Cerebellar nuclear complex (tissue), 1 donor: ENCODE results near the gene CDY1.
"Not testable (repeated sequence)": the region's sequence is repeated elsewhere in the genome, so short reads cannot be mapped to it uniquely, and the experiment has no call there.

ENCODE experiments used
- DNase-seq, 2 experiments: peaks; one replicate each; lab custom pipeline; 2025; lab: John Stamatoyannopoulos, UW

The CDY1 gene, protein sequence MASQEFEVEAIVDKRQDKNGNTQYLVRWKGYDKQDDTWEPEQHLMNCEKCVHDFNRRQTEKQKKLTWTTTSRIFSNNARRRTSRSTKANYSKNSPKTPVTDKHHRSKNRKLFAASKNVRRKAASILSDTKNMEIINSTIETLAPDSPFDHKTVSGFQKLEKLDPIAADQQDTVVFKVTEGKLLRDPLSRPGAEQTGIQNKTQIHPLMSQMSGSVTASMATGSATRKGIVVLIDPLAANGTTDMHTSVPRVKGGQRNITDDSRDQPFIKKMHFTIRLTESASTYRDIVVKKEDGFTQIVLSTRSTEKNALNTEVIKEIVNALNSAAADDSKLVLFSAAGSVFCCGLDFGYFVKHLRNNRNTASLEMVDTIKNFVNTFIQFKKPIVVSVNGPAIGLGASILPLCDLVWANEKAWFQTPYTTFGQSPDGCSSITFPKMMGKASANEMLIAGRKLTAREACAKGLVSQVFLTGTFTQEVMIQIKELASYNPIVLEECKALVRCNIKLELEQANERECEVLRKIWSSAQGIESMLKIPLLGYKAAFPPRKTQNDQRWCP

DNA sequence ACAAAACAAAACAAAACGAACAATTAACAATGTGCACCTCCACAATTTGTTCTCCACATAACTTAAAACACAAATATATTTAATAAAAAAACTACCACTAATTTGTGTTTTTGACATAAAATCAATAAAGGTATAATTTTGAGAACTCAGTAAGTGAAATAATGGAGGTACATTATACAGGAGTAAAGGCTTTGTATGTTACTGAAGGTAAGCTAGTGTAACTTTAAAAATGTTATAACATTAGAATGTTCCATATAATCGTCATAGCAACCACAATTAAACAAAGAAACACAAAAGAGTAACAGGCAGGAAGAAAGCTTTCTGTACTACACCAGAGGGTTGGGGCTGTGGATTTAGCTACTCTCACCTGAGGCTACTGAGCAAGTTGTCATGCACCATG is at the start of gene CDY1:
CDY1 (plus strand) TSS at position 301 of the 400 bp plus-strand sequence. CDS start 326 bp downstream, outside the sequence.
- not testable (repeated sequence) for DNase-seq

DNA sequence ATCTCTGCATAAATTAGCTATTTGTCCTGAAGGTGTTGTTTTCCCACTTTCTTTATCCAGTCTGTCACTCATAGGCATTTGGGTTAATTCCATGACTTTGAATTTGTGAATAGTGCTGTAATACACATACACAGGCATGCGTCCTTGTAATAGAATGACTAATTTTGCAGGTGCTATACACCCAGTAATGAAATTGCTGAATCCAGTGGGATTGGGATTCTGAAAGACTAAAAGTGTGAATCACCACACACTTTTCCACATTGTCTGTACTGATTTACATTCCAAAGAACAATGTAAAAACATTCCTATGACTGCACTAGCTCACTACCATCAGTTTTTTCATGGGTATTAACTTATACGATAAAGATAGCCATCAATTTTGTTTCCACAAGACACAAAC is 28.6 kb upstream of the CDY1 start:
- DNase-seq, result not testable (repeated sequence)

DNA sequence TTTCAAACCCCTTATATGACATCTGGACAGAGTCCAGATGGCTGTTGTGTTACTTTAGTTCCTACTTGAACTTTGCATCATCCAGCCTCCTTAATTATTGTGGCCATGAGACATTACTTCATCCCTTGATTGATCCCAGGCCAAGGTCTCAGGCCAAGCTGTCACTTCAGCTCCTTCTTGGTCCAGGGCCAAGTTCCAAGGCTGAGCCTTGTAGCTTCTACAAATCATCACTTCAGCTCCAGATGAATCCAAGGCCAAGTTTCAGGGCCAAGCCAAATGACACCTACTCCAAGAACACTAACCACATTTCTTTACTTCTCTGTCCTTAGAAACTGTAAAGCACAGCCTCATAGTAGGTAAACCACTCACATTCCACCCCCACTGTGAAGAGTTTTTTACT is 1.7 kb upstream of the CDY1 start:
- not testable (repeated sequence) for DNase-seq

DNA sequence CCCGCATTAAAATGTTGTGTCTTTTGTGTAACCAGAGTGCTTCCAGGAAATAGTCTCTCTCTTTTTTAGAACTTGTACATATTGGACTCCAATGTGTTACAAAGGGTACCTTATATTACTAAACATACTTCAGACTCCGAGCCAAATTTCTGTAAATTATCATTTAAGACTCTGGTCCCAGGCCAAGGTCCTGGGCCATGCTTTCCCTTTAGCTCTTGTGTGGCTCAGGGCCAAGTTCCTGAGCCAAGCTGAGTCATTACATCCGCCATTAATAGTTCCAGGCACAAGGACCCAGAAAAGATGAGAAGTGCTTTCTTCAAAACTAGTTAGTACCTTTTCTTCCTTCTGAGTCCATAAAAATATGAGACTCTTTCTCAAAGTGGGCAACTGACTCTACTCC is 4.6 kb downstream of the CDY1 start:
- not testable (repeated sequence) for DNase-seq

DNA sequence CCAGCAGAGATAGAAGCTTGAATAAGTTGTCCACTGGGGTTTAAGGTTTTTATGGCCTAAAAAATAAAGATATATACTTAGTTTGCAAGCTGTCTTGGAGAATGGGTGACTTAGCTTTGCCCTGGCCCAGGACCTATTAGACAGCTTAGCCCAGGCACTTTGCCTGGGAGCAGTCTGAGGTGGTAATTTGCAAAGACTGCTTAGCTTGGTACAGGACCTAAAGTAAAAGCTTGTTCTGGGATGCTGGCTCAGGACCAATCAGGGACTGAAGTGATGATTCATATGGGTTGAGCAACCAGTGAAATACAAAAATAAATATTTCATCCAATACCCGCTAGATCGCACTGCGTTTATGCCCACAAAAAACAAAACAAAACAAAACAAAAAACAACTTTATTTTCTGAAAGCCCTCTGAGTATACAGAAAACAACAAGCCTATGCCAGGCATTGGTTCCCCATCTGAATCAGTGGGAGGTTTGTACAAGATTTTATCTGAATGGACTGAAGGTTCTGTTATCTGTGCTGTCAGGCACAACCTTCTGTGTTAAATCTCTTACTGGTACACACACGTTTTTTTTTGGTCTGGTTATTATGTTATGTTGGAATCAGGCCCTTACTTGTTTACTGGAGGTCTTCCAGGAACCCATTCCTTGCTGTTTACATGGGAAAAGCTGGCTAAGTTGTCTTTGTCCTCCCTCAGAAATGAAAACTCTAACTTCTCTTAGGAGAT is 8.6 kb downstream of the CDY1 start:
- DNase-seq, result not testable (repeated sequence)

DNA sequence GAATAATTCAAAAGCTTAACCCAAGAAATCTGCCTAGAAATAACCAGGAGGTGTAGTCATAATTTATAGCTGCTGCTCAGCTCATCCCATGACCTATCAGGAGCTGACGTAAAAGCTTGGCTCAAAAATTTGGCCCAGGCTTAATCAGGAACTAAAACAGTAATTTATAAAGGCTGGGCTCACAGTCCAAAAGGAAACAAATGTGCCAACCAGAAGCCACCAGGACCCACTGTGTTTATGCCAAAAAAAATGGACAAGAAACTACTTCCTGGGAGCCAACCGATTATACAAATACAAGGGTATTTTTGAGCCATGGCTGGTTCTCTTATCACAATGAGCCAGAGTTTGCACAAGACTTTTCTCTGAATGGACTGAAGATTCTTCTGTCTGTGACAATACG is 17.9 kb downstream of the CDY1 start:
- DNase-seq, result not testable (repeated sequence)

DNA sequence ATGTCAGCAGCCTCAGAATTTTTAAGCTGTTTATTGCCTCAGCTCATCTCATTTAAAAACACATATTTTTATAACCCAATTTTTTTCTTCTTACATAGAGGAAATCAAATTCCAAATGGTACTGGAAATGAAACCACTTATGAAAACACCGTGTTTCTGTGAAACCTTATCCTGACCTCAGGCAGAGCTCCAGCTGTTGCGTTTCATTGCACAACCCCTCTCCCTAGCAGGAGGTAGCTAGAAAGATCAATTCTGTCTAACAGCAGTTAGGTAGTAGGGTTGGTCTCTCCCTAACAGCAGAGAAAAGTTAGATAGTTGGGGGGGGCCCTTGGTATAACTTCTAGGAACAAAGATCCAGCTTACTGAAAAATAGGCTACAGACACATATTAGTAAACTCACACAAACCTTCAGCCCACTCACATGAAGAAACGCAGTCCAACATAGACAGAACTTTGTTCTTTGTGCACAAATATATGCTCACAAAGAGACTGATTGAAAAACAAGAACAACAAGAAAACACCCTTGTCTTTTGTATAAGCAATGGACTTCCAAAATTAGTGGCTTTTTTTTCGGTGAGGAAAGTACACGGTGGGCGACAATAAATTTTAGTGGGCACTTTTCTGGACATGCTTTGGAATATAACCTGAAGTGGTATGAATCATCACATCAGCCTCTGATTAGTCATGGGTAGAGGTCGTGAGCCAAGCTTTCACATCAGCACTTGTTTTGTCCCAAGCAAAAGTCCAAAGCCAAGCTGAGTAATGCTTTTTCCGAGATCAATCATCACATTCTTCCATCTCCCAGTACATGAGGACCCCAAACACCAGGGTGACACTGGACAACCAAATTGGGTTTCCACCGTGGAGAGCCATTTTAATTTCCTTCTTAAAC is 21.4 kb downstream of the CDY1 start:
- not testable (repeated sequence) for DNase-seq
